ENCODE measurements around the gene MRPS35.

- no peak for TF ChIP-seq CTCF (IDR thresholded peaks at IDR 0.05)
- TF ChIP-seq EZH2 (IDR thresholded peaks at IDR 0.05), result no peak
- no peak for TF ChIP-seq EZH2phosphoT487 (IDR thresholded peaks at IDR 0.05)
Measured at GRCh38 chr12:27762757-27763156, 52.1 kb downstream of the MRPS35 start.

All from neural progenitor cell (in vitro differentiated cells).